H1 (cell line): ENCODE data around the gene ZRANB2. TPM values are rescaled to one million over a fixed set of nuclear protein-coding genes. Genes with fewer than 3 reads are reported as not detected.

ENCODE experiments used
- ATF3 ChIP-seq: IDR thresholded peaks from 2 replicates; pipeline ENCODE4 v1.6.1; 2011; ENCODE audit warnings: low read depth, mild to moderate bottlenecking, low read length; ENCODE audit not compliant: insufficient read depth
- CHD7 ChIP-seq: fragments of 300-600 bp; sonication (generic); IDR thresholded peaks from 2 replicates; pipeline ENCODE4 v1.7.1; 2012; ENCODE audit warnings: low read length, moderate library complexity, mild to moderate bottlenecking, inconsistent platforms; ENCODE audit not compliant: insufficient replicate concordance
- RAD21 ChIP-seq, 2 experiments: IDR thresholded peaks in 1 of 2; conservative IDR thresholded peaks in 1 of 2; 2 replicates each; pipeline ENCODE4 v1.6.1; 2011; ENCODE audit warnings: low read depth in 2 of 2, low read length in 2 of 2, improper control_type of control experiment in 1 of 2, inconsistent platforms in 1 of 2, mild to moderate bottlenecking in 1 of 2, moderate library complexity in 1 of 2
- RBBP5 ChIP-seq: IDR thresholded peaks from 2 replicates; pipeline ENCODE4 v1.7.1; 2012; ENCODE audit warnings: low read depth, mild to moderate bottlenecking, inconsistent platforms, low read length, moderate library complexity, borderline replicate concordance
- SUZ12 ChIP-seq: fragments of 200-600 bp; sonication (generic); IDR thresholded peaks from 2 replicates; pipeline ENCODE4 v1.6.1; 2012; ENCODE audit warnings: mild to moderate bottlenecking, inconsistent platforms, low read length, moderate library complexity, mixed read lengths
- USF2 ChIP-seq: IDR thresholded peaks from 2 replicates; pipeline ENCODE4 v1.6.1; 2011; ENCODE audit warnings: low read length, improper control_type of control experiment
- polyA plus RNA-seq, 7 experiments: library from polyadenylated mRNA; depleted of rRNA in 3 of 7; stranded (reverse) in 5 of 7; unstranded in 2 of 7; fragments of >200 nt in 5 of 7; fragments of 200-250 nt in 2 of 7; gene quantifications; 1 replicate in 5 of 7; 2 replicates in 1 of 7; 4 replicates in 1 of 7; pipeline versions ENCODE4 v1.2.1 to v1.2.3, GENCODE V29; 2011 to 2013; ENCODE audit warnings: missing spikeins in 2 of 7, mixed read lengths in 2 of 7
- total RNA-seq: library from RNA; stranded (reverse); fragmentation: NEBNext Ultra II Directional; extraction: Animal tissue kit (Norgen Biotek cat#: 25700); gene quantifications from 2 replicates; pipeline ENCODE4 v1.2.1, GENCODE V29; 2021

Gene ZRANB2
- total and polyA plus RNA-seq, 2 of the 8 experiments (the other 6 are each of a cell fraction or from before 2014, with no cell fraction given): 35.8 to 103 TPM

GRCh38 chr1:71087060-71087459 lies 6.2 kb upstream of the ZRANB2 start (continued):
- TF ChIP-seq CHD7: no peak
- peak; percentile 47 for TF ChIP-seq ATF3
- peak; percentile 53; the same call in 1 of the 2 replicates for TF ChIP-seq USF2
- no peak for TF ChIP-seq RBBP5
- TF ChIP-seq RAD21 (IDR thresholded peaks at IDR 0.05 in 1 of 2, conservative IDR thresholded peaks at IDR 0.05 in 1 of 2; ENCODE audit: low read depth in 2 of 2, low read length in 2 of 2): peak; percentile 8 to 12; a peak in 1 of 4 replicates
- TF ChIP-seq SUZ12: no peak
